Activated CD4-positive, alpha-beta T cell treated with anti-CD3 and anti-CD28 coated beads, Interleukin-10, Interleukin-2, amounts not matched to agents 100 ng/mL and 50 ng/mL, durations not matched to agents 16 hours and 8 hours (primary cell): ENCODE data around the gene MYO10.
"Not testable (repeated sequence)": the region's sequence is repeated elsewhere in the genome, so short reads cannot be mapped to it uniquely, and the experiment has no call there.

Experiments
- DNase-seq: peaks from one replicate; pipeline ENCODE4 v3.0.0-alpha.2; 2020

The MYO10 gene

DNA sequence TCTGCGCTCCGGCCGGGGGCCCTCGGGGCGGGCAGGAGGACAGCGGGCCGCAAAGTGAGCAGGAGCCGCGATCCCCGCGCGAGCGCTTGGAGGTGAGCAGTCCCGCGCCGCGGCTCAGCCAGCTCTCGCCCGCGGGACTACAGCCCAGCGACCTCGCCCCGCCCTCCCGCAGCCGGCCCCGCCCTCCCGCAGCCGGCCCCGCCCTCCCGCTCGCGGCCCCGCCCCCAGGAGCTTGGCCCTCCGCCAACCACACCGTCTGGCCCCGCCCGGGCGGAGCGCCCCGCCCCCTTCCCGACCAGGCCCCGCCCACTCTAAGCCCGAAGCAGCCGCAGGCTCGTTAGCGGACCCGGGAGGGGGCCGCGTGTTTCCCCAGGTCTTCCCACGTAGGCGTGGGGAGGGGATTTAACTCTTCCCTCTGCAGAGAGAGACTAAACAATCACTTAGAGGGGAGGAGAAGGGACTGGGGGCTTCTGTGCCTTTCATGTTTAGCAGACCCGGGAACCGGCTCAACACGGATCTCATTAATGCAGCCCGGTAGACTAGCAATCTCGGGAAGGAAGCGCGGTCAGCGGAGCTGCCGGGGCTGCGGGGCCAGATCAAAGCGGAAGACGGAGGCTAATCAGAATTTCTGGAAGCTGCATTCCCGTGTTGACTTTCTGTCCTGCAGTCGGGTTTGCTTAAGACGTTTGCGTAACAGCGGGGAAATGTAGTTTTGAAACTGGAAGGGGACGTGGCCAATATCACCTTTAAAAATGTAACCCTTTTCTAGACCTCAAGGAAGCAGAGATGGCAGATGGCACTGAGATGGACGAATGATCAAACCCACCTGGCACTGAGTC lies at the start of gene MYO10:
TSS of gene MYO10 (minus strand) at position 139 of the 839 bp plus-strand sequence. CDS start 480 bp downstream, outside the sequence.
- peak; percentile 72 for DNase-seq

DNA sequence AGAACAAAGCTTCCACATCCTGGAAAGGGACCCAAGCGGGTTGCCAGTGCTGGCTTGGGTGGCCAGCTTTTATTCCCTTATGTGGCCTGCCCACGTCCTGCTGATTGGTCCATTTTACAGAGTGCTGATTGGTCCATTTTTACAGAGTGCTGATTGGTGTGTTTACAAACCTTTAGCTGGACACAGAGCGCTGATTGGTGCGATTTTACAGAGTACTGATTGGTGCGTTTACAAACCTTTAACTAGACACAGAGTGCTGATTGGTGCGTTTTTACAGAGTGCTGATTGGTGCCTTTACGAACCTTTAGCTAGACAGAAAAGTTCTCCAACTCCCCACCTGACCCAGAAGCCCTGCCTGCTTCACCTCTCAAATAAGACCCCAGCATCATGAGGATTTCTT lies 49.2 kb upstream of the MYO10 start:
- not testable (repeated sequence) for DNase-seq

DNA sequence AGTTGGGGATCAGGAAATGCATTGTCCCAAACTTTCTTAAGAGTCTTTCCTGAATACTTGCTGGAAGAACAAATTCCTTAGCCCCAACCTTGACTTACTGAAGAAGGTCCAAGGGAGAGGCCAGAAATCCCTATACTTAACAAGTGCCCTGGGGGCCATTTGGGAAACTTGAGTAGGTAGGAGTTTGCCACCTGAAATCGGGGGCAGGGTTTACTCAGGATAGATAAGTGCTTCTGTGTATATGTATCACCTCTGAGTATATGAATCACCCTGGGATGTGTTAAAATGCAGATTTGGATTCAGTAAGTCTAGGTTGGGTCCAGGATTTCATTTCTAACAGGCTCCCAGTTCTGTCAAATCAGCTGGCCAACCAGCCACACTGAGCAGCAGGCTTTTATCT lies 47.9 kb upstream of the MYO10 start:
- no peak for DNase-seq

DNA sequence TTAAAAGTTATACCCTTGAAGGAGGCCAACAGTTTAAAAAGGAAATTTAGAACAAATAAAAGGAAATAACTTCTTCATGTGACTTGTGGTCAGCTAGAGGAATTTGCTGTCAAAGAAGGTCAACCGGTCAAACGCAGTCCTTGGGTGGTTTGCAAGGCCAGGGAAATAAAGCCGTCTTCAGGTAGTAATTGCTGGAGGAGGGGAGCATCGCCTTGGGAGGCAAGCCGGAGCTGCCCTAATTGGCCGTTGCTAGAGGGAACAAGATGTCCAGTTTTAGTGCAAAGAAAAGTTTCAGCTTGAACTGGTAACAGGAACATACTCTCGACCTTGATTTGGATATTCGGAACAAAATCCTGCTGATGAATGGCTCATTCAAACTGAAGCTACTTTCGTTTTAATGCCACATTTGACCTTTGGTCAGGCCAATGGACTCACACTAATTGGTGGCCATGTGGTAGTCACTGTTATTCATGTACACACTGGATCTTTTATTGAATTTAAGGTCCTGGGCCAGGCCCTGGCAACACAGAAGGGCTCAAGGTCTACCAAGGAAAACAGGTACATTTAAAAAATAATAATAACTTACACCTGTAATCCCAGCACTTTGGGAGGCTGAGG lies 47.0 kb upstream of the MYO10 start:
- DNase-seq, result no peak

DNA sequence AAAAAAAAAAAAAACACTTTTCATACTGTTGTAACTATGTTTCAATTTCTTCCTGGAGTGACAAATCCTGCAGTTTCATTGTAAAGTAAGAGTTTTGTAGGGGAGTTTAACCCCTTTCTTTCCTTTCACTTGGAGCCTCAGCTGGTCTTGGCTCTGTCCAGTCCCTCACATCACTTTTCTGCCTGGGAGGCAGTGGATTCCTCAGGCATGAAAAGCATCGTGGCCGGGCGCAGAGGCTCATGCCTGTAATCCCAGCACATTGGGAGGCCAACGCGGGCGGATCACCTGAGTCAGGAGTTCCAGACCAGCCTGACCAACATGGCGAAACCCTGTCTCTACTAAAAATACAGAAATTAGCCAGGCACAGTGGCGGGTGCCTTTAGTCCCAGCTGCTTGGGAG lies 45.6 kb upstream of the MYO10 start:
- no peak for DNase-seq

DNA sequence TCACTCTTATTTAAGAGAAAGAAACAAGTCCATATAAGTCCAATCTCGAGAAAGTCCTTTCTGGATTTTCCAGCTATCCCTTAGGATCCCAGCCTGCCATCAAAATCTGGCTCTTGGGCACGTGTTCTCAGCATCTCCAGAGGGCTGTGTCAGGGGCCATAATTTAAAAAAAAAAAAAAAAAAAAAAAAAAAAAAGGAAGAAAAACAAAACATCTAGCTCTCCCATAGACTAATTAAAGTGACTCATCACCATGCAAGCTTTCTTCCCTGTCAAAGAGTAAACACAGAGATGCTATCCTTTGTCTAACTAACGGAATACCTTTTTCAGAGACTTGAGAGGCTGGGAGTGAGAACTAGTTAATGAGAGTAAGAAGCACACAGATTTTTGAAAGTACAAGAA lies 44.9 kb upstream of the MYO10 start:
- no peak for DNase-seq

DNA sequence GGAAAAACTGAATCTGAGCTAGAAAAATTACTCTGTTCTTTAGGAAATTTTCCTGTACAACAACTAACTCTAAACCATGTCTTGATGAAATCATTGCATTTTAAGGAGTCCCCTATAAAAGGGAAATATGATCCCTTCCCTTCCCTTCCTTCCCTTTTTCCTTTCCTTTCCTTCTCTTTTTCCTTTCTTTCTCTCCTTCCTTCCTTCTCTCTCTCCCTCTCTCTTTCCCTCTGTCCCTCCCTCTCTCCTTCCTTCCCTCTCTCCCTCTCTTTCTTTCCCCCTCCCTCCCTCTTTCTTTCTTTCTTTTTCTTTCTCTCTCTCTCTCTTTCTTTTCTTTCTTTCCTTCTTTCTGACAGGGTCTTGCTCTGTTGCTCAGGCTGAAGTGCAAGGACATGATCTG lies 42.2 kb upstream of the MYO10 start:
- no peak for DNase-seq

DNA sequence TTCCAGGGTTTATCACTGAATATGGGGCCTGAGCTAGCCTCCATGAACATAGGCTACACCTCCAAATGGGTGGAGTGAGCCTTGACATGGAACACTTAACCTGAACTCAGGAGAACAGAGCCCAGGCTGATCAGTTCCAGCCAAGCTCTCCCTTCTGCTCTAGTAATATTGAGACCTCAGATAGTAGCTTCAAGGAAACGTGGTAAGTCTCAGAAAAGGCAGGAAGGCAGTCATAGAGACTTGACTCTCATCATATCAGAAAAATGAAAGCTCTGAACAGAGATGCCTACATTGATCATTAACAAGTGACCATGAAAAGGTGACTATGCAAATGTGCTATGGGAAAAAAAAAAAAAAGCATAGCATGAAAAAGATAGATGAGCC lies 40.5 kb upstream of the MYO10 start:
- no peak for DNase-seq

DNA sequence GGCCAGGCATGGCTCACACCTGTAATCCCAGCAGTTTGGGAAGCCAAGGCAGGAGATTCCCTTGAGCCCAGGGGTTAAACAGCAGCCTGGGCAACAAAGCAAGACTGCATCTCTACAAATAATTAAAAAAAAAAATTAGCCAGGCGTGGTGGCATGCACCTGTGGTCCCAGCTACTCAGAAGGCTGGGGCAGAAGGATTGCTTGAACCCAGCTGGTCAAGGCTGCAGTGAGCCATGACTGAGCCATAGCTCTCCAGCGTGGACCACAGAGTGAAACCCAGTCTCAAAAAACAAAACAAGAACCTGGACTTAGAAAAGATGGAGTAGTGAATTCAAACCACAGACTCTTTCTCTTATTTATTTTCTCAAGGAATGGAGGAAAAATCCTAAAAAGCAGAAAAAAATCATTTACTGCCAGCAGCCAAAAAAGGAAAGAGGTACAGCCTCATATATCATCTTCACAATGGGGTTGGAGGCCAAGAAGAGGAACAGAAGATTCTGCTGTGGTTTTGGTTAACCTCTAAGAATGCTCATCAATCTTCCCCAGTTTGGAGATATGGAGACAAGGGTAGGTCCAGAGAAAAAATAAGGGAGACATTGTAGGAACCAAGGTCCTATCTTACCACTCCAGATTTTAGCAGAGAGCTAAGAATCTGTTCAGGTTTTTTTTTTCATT lies 40.0 kb upstream of the MYO10 start:
- no peak for DNase-seq

DNA sequence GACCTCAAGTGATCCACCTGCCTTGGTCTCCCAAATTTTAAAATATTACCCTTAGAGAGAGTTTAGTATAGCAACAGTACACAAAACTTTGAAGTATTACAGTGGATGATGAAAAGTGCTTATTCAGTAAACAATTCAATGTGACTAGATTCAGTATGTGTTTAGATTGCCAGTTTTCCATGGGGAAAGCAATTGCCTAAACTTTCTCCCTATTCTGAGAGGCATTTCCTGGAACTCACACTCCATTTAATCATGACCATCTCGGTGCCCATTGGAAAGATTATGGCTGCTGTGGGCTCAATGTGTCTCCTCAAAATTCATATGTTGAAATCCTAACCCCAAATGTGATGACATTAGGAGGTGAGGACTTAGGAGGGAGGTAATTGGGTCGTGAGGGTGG lies 38.9 kb upstream of the MYO10 start:
- no peak for DNase-seq

DNA sequence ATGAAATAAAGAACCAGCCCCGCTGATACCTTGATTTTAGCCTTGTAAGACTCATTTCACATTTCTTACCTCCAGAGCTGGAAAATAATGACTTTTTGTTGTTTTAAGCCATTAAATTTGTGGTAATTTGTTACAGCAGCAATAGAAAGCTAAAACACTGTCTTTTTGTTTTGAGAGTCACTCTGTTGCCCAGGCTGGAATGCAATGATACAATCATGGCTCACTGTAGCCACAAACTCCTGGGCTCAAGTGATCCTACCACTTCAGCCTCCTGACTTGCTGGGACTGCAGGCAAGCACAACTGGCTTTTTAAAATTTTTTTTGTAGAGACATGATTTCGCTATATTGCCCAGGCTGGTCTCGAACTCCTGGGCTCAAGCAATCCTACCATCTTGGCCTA lies 34.7 kb upstream of the MYO10 start:
- no peak for DNase-seq

DNA sequence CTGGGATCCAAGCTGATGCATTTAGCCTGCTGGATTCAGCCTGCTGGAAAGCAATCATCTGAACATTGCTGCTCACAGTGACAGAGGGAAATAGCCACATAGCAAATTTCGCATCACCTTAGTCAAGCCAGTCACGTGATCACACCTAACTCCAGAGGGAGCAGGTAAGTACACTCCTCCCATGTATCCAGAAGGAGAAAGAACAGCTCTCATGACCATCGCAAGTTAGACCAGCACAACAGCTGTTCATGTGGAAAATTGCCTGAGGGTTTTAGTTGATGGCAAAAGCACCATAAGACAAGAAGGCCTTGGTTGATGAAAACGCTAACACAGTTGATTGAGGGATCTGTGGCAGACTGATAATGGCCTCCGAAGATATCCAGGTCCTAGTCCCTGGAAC lies 34.2 kb upstream of the MYO10 start:
- no peak for DNase-seq

DNA sequence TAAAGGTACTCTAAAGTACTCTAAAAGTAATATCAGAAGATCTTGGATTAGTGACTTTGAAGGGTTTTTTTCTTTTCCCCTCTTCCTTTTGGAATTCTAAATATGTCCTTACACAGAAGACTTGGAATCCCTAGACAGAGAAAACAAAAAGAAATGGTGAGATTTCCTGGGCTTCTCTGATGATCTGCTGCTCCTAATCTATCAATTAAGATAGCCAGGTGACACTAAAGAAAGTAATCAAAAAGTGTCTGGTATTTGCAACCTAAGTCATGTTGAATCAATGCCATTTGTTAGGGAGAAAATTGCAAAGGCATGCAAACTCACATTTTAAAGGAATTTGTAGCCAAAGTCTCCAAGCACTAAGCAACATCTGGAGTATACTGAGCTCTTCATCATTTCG lies 29.5 kb upstream of the MYO10 start:
- DNase-seq, result no peak

DNA sequence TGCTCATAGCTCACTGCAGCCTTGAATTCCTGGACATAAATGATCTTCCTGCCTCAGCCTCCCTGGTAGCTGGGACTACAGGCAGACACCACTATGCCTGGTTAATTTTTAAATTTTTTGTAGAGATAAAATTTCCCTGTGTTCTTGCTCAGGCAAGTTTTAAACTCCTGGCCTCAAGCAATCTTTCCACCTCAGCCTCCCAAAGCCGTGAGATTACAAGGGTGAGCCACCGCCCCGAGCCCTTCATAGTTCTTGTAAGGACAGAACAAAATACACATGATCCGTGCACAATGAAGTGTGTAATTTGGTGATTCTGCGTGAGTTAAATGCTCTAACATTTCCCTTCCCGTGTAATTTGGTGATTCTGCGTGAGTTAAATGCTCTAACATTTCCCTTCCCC lies 27.7 kb upstream of the MYO10 start:
- no peak for DNase-seq

DNA sequence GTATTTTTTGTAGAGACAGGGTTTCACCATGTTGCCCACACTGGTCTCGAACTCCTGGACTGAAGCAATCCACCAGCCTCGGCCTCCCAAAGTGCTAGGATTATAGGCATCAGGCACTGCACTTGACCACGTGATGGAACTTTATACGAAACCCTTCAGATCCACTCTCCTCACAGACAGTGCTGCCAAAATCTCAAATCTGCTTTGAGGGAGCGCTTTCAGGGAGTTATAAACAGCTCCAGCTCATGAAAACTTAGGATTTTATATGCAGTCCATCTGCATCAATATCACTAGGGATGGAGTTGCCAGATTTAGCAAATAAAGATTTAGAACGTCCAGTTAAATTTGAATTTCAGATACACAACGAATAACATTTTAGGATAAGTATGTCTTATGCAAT lies 25.0 kb upstream of the MYO10 start:
- no peak for DNase-seq

DNA sequence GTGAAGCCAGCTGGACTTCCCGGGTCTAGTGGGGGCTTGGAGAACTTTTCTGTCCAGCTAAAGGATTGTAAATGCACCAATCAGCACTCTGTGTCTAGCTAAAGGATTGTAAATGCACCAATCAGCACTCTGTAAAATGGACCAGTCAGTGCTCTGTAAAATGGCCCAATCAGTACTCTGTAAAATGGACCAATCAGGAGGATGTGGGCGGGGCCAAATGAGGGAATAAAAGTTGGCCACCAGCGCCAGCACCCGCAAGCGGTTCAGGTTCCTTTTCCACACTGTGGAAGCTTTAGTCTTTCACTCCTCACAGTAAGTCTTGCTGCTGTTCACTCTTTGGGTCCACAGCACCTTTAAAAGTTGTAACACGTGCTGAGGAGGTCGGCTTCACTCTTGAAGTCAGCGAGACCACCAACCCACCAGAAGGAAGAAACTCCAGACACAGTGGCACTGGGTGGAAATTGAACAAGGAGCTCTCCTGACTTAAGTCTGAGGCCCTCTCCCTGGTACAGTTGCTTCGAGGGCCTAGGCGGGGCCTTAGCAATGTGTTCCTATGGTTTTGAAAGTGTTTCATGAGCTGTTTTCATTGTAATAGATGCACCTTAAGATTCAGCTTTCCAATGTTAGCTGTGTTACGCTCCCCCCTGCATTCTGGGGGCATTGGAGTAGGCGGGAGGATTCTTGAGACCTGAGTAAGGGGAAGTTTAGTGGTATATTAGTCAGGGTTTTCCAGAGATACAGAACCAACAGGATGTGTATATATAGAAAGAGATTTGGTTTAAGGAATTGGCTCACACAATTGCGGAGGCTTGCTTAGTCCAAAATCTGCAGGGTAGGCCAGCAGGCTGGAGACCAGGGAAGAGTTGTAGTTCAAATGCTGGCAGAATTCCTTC lies 21.5 kb upstream of the MYO10 start:
- DNase-seq, result no peak

DNA sequence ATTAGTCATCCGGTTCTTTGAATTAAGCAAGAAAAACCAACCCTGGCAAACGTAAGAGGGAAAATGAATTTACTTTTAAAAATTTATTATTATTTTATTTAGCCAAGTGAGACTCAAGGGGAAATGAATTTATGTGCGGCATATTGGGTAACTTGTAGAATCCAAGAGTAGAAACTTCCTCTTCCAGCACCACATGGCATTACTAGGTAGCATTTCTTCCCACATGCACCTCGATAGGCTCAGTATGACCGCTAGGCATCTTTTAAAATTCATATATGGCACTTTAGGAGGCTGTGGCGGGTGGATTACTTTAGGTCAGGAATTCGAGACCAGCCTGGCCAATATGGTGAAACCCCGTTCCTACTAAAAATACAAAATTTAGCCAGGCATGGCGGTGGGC lies 17.6 kb upstream of the MYO10 start:
- DNase-seq, result no peak

DNA sequence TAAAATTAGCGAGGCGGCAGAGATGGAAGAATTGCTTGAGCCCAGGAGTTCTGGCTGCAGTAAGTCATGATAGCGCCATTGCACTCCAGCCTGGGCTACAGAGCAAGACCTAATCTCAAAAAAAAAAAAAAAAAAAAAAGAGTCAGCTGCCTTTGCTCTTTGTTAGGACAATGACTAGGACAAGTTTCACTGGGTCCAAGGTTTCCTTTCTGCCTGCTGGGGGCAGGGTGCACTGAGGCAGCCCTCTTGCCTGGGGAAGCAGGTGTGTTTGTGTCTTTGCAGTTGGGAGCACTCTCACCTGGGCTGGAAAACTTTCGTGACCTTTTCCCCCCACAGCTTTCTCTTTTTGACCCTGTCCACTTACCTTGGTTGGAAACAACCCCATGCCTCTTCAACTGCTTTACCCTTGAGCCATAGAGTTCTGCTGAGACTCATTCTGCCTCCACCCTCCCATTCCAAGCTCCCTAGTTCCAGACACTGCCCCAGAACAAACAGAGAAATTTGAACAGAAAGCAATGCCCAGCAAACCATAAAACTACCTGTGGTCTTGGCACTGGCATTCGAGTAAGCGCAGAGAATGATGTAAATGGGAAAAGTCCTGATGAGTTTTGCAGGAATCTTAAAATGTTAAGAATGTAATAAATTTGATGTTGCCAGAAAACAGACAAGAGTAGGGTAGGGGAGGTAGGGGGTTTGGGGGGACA lies 17.0 kb upstream of the MYO10 start:
- DNase-seq, result no peak

DNA sequence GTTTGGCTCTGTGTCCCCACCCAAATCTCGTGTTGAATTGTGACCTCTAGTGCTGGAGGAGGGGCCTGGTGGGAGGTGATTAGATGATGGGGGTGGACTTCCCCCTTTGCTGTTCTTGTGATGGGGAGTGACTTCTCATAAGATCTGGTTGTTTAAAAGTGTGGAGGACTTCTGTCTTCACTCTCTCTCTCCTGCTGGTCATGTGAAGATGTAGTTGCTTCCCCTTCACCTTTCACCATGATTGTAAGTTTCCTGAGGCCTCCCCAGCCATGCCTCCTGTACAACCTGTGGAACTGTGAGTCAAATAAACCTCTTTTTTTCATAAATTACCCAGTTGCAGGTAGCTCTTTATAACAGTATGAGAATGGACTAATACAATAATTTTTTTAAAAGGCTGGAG lies 10.6 kb upstream of the MYO10 start:
- DNase-seq, result no peak

DNA sequence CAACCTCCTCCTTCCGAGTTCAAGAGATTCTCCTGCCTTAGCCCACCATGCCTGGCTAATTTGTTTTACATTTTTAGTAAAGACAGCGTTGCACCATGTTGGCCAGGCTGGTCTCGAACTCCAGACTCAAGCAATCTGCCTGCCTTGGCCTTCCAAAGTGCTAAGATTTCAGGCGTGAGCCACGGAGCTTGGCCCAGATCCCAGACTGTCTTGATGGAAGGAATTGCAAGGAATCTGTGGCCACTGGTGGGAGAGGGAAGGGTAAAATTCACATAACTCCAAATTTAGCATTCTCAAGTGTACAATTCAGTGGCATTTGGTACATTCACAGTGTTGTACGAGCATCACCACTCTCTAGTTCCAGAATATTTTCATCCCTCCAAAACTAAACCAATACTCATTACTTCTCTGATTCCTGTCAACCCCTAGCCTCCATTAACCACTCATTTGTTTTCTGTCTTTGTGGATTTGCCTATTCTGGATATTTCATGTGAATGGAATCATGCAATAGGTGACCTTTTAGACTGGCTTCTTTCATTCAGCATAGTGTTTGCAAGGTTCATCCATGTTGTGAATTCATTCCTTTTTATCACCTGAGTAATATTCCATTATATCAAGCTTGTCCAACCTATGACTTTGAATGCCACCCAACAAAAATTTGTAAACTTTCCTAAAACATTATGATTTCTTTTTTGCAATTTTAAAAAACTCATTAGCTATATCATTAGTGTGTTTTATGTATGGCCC lies 8.9 kb upstream of the MYO10 start:
- no peak for DNase-seq

DNA sequence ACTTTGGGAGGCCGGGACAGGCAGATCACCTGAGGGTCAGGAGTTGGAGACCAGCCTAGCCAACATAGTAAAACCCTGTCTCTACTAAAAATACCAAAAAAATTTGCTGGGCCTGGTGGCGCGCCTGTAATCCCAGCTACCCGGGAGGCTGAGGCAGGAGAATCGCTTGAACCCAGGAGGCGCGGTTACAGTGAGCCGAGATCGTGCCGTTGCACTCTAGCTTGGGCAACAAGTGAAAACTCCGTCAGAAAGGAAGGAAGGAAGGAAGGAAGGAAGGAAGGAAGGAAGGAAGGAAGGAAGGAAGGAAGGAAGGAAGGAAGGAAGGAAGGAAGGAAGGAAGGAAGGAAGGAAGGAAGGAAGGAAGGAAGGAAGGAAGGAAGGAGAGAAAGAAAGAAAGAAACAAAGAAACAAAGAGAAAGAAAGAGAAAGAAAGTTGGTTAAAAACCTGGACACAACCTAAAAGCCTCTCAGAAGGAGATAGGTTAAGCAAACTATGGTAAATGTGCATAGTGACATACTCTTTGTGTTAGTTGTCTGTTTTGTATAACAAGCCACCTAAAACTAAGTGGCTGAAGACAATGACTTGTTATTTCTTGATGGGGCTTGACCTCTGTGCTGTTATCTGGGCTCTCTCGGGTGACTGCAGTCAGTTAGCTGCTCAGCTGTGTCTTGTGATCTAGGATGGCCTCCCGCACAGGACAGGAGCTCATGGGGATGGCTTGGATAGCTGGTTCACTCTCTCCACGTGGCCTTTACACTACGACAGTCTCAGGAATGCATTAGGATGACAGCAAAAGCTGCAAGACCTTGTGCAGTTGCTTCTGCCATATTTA lies 8.0 kb upstream of the MYO10 start:
- DNase-seq, result no peak
